COLO668 (cell line): ENCODE data around the gene TCAP.
A peak's percentile ranks its signal among the peaks of the same experiment; 100 is the strongest.

Experiments used
- DNase-seq: peaks from one replicate; lab custom pipeline; 2025; ENCODE audit not compliant: unreplicated experiment; lab: John Stamatoyannopoulos, UW

The TCAP gene

GRCh38 chr17:39666231-39666600 lies 1.1 kb downstream of the TCAP start:
- DNase-seq: no peak

GRCh38 chr17:39666601-39667261 lies 1.6 kb downstream of the TCAP start:
- no peak for DNase-seq

GRCh38 chr17:39667262-39667944 lies 2.3 kb downstream of the TCAP start:
- no peak for DNase-seq

- peak; percentile 77 for DNase-seq
These were observed 3.1 kb downstream of the TCAP start, which contains the start of gene PNMT for GRCh38 chr17:39667945-39668924. Gene PNMT, plus strand, starts transcription at chr17:39668453. Its CDS starts 23 bp downstream, at chr17:39668476.

GRCh38 chr17:39669897-39670735 lies 5.0 kb downstream of the TCAP start:
- DNase-seq: no peak

- no peak for DNase-seq
These were observed 5.6 kb downstream of the TCAP start for GRCh38 chr17:39670746-39671145.

GRCh38 chr17:39671651-39672521 lies 6.7 kb downstream of the TCAP start:
- DNase-seq: peak; percentile 4

GRCh38 chr17:39672522-39673334 lies 7.6 kb downstream of the TCAP start:
- no peak for DNase-seq

GRCh38 chr17:39673335-39674081 lies 8.4 kb downstream of the TCAP start:
- DNase-seq: no peak

- DNase-seq: no peak
These were observed 9.0 kb downstream of the TCAP start for GRCh38 chr17:39674179-39674578.

- DNase-seq: peak; percentile 65
These were observed 9.7 kb downstream of the TCAP start for GRCh38 chr17:39674702-39675389.

GRCh38 chr17:39675390-39676082 lies 10.4 kb downstream of the TCAP start:
- no peak for DNase-seq

GRCh38 chr17:39676198-39676819 lies 11.2 kb downstream of the TCAP start:
- peak; percentile 52 for DNase-seq

- DNase-seq: no peak
These were observed 11.9 kb downstream of the TCAP start for GRCh38 chr17:39677072-39677471.

- no peak for DNase-seq
These were observed 12.6 kb downstream of the TCAP start for GRCh38 chr17:39677542-39678339.
